Mesendoderm (in vitro differentiated cells): ENCODE data around the gene SCUBE1.

Experiments
- DNase-seq: peaks from one replicate; pipeline ENCODE4 v3.0.0; 2013
- H2AK5ac ChIP-seq: 2 replicates; pipeline ENCODE4 v1.6.1; 2013; ENCODE audit warnings: low read length, inconsistent platforms
- H2BK120ac ChIP-seq: 2 replicates; pipeline ENCODE4 v1.6.1; 2013; ENCODE audit warnings: low read depth, mild to moderate bottlenecking, low read length, moderate library complexity, mixed read lengths
- H2BK15ac ChIP-seq: replicated peaks from 2 replicates; pipeline ENCODE4 v1.6.1; 2013; ENCODE audit warnings: low read depth, mild to moderate bottlenecking, moderate library complexity
- H2BK5ac ChIP-seq: 2 replicates; pipeline ENCODE4 v1.6.1; 2013; ENCODE audit warnings: low read length, inconsistent platforms
- H3K18ac ChIP-seq: 2 replicates; pipeline ENCODE4 v1.6.1; 2013; ENCODE audit warnings: mild to moderate bottlenecking, low read length, mixed read lengths
- H3K23ac ChIP-seq: one replicate; pipeline ENCODE4 v1.6.1; 2013; ENCODE audit warnings: low read length
- H3K27ac ChIP-seq: 2 replicates; pipeline ENCODE4 v1.5.1; 2013; ENCODE audit warnings: low read depth, mild to moderate bottlenecking, inconsistent platforms, low read length, moderate library complexity
- H3K27me3 ChIP-seq: 2 replicates; pipeline ENCODE4 v1.6.1; 2013; ENCODE audit warnings: low read length, control low read depth, mild to moderate bottlenecking, inconsistent platforms; ENCODE audit not compliant: insufficient read depth, poor library complexity
- H3K36me3 ChIP-seq: 2 replicates; pipeline ENCODE4 v1.6.1; 2013; ENCODE audit warnings: low read length, inconsistent platforms; ENCODE audit not compliant: control insufficient read depth, insufficient read depth
- H3K4ac ChIP-seq: one replicate; pipeline ENCODE4 v1.6.1; 2013; ENCODE audit warnings: low read depth, mild to moderate bottlenecking, low read length, moderate library complexity
- H3K4me1 ChIP-seq: 2 replicates; pipeline ENCODE4 v1.6.1; 2013; ENCODE audit warnings: low read depth, low read length, inconsistent platforms; ENCODE audit not compliant: control insufficient read depth
- H3K4me2 ChIP-seq: 2 replicates; pipeline ENCODE4 v1.6.1; 2013; ENCODE audit warnings: low read length
- H3K4me3 ChIP-seq: 2 replicates; pipeline ENCODE4 v1.5.1; 2013; ENCODE audit warnings: mild to moderate bottlenecking, low read length
- H3K56ac ChIP-seq: one replicate; pipeline ENCODE4 v1.6.1; 2013; ENCODE audit warnings: low read length
- H3K79me1 ChIP-seq: 2 replicates; pipeline ENCODE4 v1.6.1; 2013; ENCODE audit warnings: low read length, inconsistent platforms
- H3K79me2 ChIP-seq: 2 replicates; pipeline ENCODE4 v1.6.1; 2013; ENCODE audit warnings: mild to moderate bottlenecking, low read length; ENCODE audit not compliant: control insufficient read depth, insufficient read depth
- H3K9ac ChIP-seq: 2 replicates; pipeline ENCODE4 v1.6.1; 2013; ENCODE audit warnings: low read length, inconsistent platforms
- H4K5ac ChIP-seq: one replicate; pipeline ENCODE4 v1.6.1; 2013; ENCODE audit warnings: low read length
- H4K8ac ChIP-seq: one replicate; pipeline ENCODE4 v1.6.1; 2013; ENCODE audit warnings: low read depth, mild to moderate bottlenecking, control low read depth, low read length, moderate library complexity
- WGBS: extraction: QIAGEN DNeasy Blood & Tissue Kit; methylation state at CpG from one replicate; pipeline ENCODE4 v1.1.7; 2013; ENCODE audit warnings: low lambda C conversion rate, missing lambda C conversion rate; ENCODE audit not compliant: insufficient coverage; ENCODE audit errors: extremely low coverage; 5-methylcytosine and 5-hydroxymethylcytosine counted together

Gene SCUBE1

GRCh38 chr22:43270314-43270908 lies 72.8 kb downstream of the SCUBE1 start:
- H3K56ac ChIP-seq, result no peak overlapping the region
- no peak overlapping the region for H3K9ac ChIP-seq
- no peaks in the 10 kb centered on the region for H3K27me3 ChIP-seq
- H2BK15ac ChIP-seq, result no peak overlapping the region
- no peak overlapping the region for H4K5ac ChIP-seq
- no peaks in the 10 kb centered on the region for H3K36me3 ChIP-seq
- no peak overlapping the region for H3K4me3 ChIP-seq
- H3K23ac ChIP-seq, result no peak overlapping the region
- no peak overlapping the region for H3K4me2 ChIP-seq
- no peaks in the 10 kb centered on the region for H3K79me2 ChIP-seq
- no peak overlapping the region for H2AK5ac ChIP-seq
- no peak overlapping the region for H2BK5ac ChIP-seq
- DNase-seq, result peak; percentile 90
- H3K4ac ChIP-seq, result no peak overlapping the region
- no peak overlapping the region for H4K8ac ChIP-seq
- H3K4me1 ChIP-seq, result peaks cover under 1% of the 10 kb centered on the region
- no peak overlapping the region for H2BK120ac ChIP-seq
- no CpG with 5 or more reads among the region's 13 CpGs for WGBS
- H3K27ac ChIP-seq, result no peak overlapping the region
- no peak overlapping the region for H3K18ac ChIP-seq
- H3K79me1 ChIP-seq, result no peaks in the 10 kb centered on the region

- H3K23ac ChIP-seq, result no peak overlapping the region
- no CpG with 5 or more reads among the region's 14 CpGs for WGBS
- no peak overlapping the region for H2BK5ac ChIP-seq
- no peak overlapping the region for H3K4ac ChIP-seq
- no peak overlapping the region for H4K8ac ChIP-seq
- H3K56ac ChIP-seq, result no peak overlapping the region
- H3K4me2 ChIP-seq, result no peak overlapping the region
- H3K36me3 ChIP-seq, result no peaks in the 10 kb centered on the region
- H2BK15ac ChIP-seq, result no peak overlapping the region
- H3K27ac ChIP-seq, result no peak overlapping the region
- no peaks in the 10 kb centered on the region for H3K27me3 ChIP-seq
- no peak overlapping the region for H2BK120ac ChIP-seq
- no peak for DNase-seq
- no peaks in the 10 kb centered on the region for H3K79me1 ChIP-seq
- H2AK5ac ChIP-seq, result no peak overlapping the region
- H3K4me3 ChIP-seq, result no peak overlapping the region
- no peak overlapping the region for H4K5ac ChIP-seq
- H3K79me2 ChIP-seq, result no peaks in the 10 kb centered on the region
- no peaks in the 10 kb centered on the region for H3K4me1 ChIP-seq
- H3K18ac ChIP-seq, result no peak overlapping the region
- no peak overlapping the region for H3K9ac ChIP-seq
Observed at GRCh38 chr22:43269646-43270045, 73.5 kb downstream of the SCUBE1 start.

GRCh38 chr22:43269246-43269645 lies 73.9 kb downstream of the SCUBE1 start:
- no peak overlapping the region for H4K8ac ChIP-seq
- H3K4me2 ChIP-seq, result no peak overlapping the region
- no CpG with 5 or more reads among the region's 16 CpGs for WGBS
- H3K9ac ChIP-seq, result no peak overlapping the region
- no peak overlapping the region for H2BK5ac ChIP-seq
- no peaks in the 10 kb centered on the region for H3K79me2 ChIP-seq
- H2BK120ac ChIP-seq, result no peak overlapping the region
- H3K27ac ChIP-seq, result no peak overlapping the region
- H3K4me1 ChIP-seq, result no peaks in the 10 kb centered on the region
- DNase-seq, result peak; percentile 46
- H2AK5ac ChIP-seq, result no peak overlapping the region
- no peak overlapping the region for H3K18ac ChIP-seq
- H3K4me3 ChIP-seq, result no peak overlapping the region
- H4K5ac ChIP-seq, result no peak overlapping the region
- no peak overlapping the region for H3K23ac ChIP-seq
- no peak overlapping the region for H3K4ac ChIP-seq
- H3K36me3 ChIP-seq, result no peaks in the 10 kb centered on the region
- no peaks in the 10 kb centered on the region for H3K79me1 ChIP-seq
- no peaks in the 10 kb centered on the region for H3K27me3 ChIP-seq
- no peak overlapping the region for H3K56ac ChIP-seq
- no peak overlapping the region for H2BK15ac ChIP-seq

- no peak overlapping the region for H2BK120ac ChIP-seq
- H3K18ac ChIP-seq, result no peak overlapping the region
- WGBS, result no CpG with 5 or more reads among the region's 13 CpGs
- peaks cover 1% of the 10 kb centered on the region for H3K4me1 ChIP-seq
- H3K56ac ChIP-seq, result no peak overlapping the region
- H3K79me2 ChIP-seq, result no peaks in the 10 kb centered on the region
- no peak overlapping the region for H4K5ac ChIP-seq
- H3K27me3 ChIP-seq, result no peaks in the 10 kb centered on the region
- no peak overlapping the region for H3K4me2 ChIP-seq
- no peak overlapping the region for H3K23ac ChIP-seq
- H2AK5ac ChIP-seq, result no peak overlapping the region
- no peak overlapping the region for H3K27ac ChIP-seq
- no peak overlapping the region for H2BK5ac ChIP-seq
- no peak overlapping the region for H4K8ac ChIP-seq
- no peak overlapping the region for H3K9ac ChIP-seq
- H3K36me3 ChIP-seq, result no peaks in the 10 kb centered on the region
- no peak overlapping the region for H2BK15ac ChIP-seq
- H3K4ac ChIP-seq, result no peak overlapping the region
- H3K4me3 ChIP-seq, result no peak overlapping the region
- H3K79me1 ChIP-seq, result no peaks in the 10 kb centered on the region
- no peak for DNase-seq
Observed at GRCh38 chr22:43267981-43268660, 75.1 kb downstream of the SCUBE1 start.

GRCh38 chr22:43267332-43267980 lies 75.7 kb downstream of the SCUBE1 start:
- H3K27ac ChIP-seq, result no peak overlapping the region
- H4K5ac ChIP-seq, result no peak overlapping the region
- no peak overlapping the region for H3K18ac ChIP-seq
- DNase-seq, result no peak
- H3K56ac ChIP-seq, result no peak overlapping the region
- H3K36me3 ChIP-seq, result no peaks in the 10 kb centered on the region
- H3K4ac ChIP-seq, result no peak overlapping the region
- H3K4me1 ChIP-seq, result peaks cover 1% of the 10 kb centered on the region
- H3K79me2 ChIP-seq, result no peaks in the 10 kb centered on the region
- no peak overlapping the region for H2BK5ac ChIP-seq
- no peak overlapping the region for H3K9ac ChIP-seq
- no peaks in the 10 kb centered on the region for H3K79me1 ChIP-seq
- no peak overlapping the region for H2AK5ac ChIP-seq
- H2BK15ac ChIP-seq, result no peak overlapping the region
- no peak overlapping the region for H3K23ac ChIP-seq
- H4K8ac ChIP-seq, result no peak overlapping the region
- H3K4me2 ChIP-seq, result no peak overlapping the region
- H2BK120ac ChIP-seq, result no peak overlapping the region
- WGBS, result no CpG with 5 or more reads among the region's 13 CpGs
- no peaks in the 10 kb centered on the region for H3K27me3 ChIP-seq
- no peak overlapping the region for H3K4me3 ChIP-seq
